A549 (cell line): ENCODE results near the gene CTIF.

ENCODE experiments used
- CEBPB ChIP-seq, 2 experiments: fragments of >200 bp in 1 of 2; sonication (Bioruptor Twin) in 1 of 2; formaldehyde crosslinking in 1 of 2; IDR thresholded peaks; 2 replicates each; pipeline ENCODE4 v1.6.1; 2012 to 2016
- CTCF ChIP-seq: fragments of >200 bp; sonication (Bioruptor Twin); formaldehyde crosslinking; IDR thresholded peaks from 3 replicates; pipeline ENCODE4 v1.5.1; 2016
- JUNB ChIP-seq: fragments of >200 bp; sonication (Bioruptor Twin); formaldehyde crosslinking; IDR thresholded peaks from 2 replicates; pipeline ENCODE4 v1.6.1; 2016
- KDM5A ChIP-seq: fragments of 200-600 bp; sonication (generic); IDR thresholded peaks from 2 replicates; pipeline ENCODE4 v1.6.1; 2016; ENCODE audit warnings: antibody characterized with exemption, mild to moderate bottlenecking
- MYC ChIP-seq: IDR thresholded peaks from 2 replicates; pipeline ENCODE4 v1.6.1; 2012; ENCODE audit warnings: mild to moderate bottlenecking, inconsistent platforms, low read length, improper control_type of control experiment, borderline replicate concordance
- NPAS2 ChIP-seq: fragments of 250-450 bp; sonication (Bioruptor Pico); IDR thresholded peaks from 2 replicates; pipeline ENCODE4 v1.8.0; 2022; ENCODE audit warnings: mild to moderate bottlenecking, moderate library complexity, borderline replicate concordance
- POLR2A ChIP-seq: IDR thresholded peaks from 2 replicates; pipeline ENCODE4 v1.6.1; 2012; ENCODE audit warnings: mild to moderate bottlenecking, low read length
- RCOR1 ChIP-seq: fragments of 150-350 bp; IDR thresholded peaks from 2 replicates; pipeline ENCODE4 v1.6.1; 2014; ENCODE audit warnings: antibody characterized with exemption, low read length, low read depth
- SREBF2 ChIP-seq: fragments of 450-650 bp; IDR thresholded peaks from 2 replicates; pipeline ENCODE4 v1.6.1; 2014; ENCODE audit warnings: mild to moderate bottlenecking, moderate library complexity

- TF ChIP-seq CTCF (no peak), CEBPB (IDR thresholded peaks at IDR 0.05) (no peak), MYC (no peak), SREBF2 (no peak), RCOR1 (no peak), KDM5A (no peak), NPAS2 (CRISPR knock-in tag) (no peak), POLR2A (no peak), JUNB (no peak)
Observed at GRCh38 chr18:48595703-48596218, 56.9 kb downstream of the CTIF start.
